Keratinocyte (primary cell): ENCODE measurements around the gene ACOX2. TPM values are rescaled to one million over a fixed set of nuclear protein-coding genes. Genes with fewer than 3 reads are reported as not detected.

Experiments
- DNase-seq: peaks from one replicate; pipeline ENCODE4 v3.0.0-alpha.2; 2011; ENCODE audit warnings: low read depth, missing footprints, low spot score
- FAIRE-seq: peaks from 2 replicates; lab custom pipeline; 2011; peaks lifted over from hg19 to GRCh38; lab: Jason Lieb, UNC
- H2AFZ ChIP-seq: 2 replicates; pipeline ENCODE4 v1.6.0; 2012; ENCODE audit warnings: low read length, control low read depth, inconsistent platforms; ENCODE audit not compliant: control insufficient read depth
- H3K27ac ChIP-seq: 2 replicates; pipeline ENCODE4 v1.5.1; 2011; ENCODE audit warnings: low read length; ENCODE audit not compliant: control insufficient read depth, insufficient read depth
- H3K27me3 ChIP-seq: 3 replicates; pipeline ENCODE4 v1.6.0; 2011; ENCODE audit warnings: low read length; ENCODE audit not compliant: control insufficient read depth, insufficient read depth; ENCODE audit errors: extremely low read depth
- H3K36me3 ChIP-seq, 2 experiments: 2 replicates in 1 of 2; 3 replicates in 1 of 2; pipeline ENCODE4 v1.5.1; 2011; ENCODE audit warnings: low read length in 2 of 2, mild to moderate bottlenecking in 1 of 2; ENCODE audit not compliant: control insufficient read depth in 2 of 2, insufficient read depth in 2 of 2; ENCODE audit errors: extremely low read depth in 1 of 2
- H3K4me1 ChIP-seq: 3 replicates; pipeline ENCODE4 v1.5.1; 2011; ENCODE audit warnings: low read length; ENCODE audit not compliant: control insufficient read depth, insufficient read depth; ENCODE audit errors: extremely low read depth
- H3K4me2 ChIP-seq: 3 replicates; pipeline ENCODE4 v1.6.0; 2011; ENCODE audit warnings: low read depth, low read length; ENCODE audit not compliant: control insufficient read depth, insufficient read depth; ENCODE audit errors: extremely low read depth
- H3K4me3 ChIP-seq, 3 experiments: fragments of 200-600 bp in 1 of 3; sonication (generic) in 1 of 3; 2 replicates in 2 of 3; 3 replicates in 1 of 3; pipeline ENCODE4 v1.5.1; 2011 to 2016; ENCODE audit warnings: low read length in 3 of 3, mild to moderate bottlenecking in 3 of 3, control low read depth in 2 of 3, inconsistent platforms in 1 of 3, low read depth in 1 of 3, mixed read lengths in 1 of 3, mixed run types in 1 of 3, moderate library complexity in 1 of 3; ENCODE audit not compliant: control insufficient read depth in 2 of 3, insufficient read depth in 2 of 3; ENCODE audit errors: extremely low read depth in 1 of 3
- H3K79me2 ChIP-seq: 2 replicates; pipeline ENCODE4 v1.6.0; 2012; ENCODE audit warnings: low read length; ENCODE audit not compliant: control insufficient read depth, insufficient read depth
- H3K9ac ChIP-seq: 3 replicates; pipeline ENCODE4 v1.6.0; 2011; ENCODE audit warnings: low read length; ENCODE audit not compliant: control insufficient read depth, insufficient read depth; ENCODE audit errors: extremely low read depth
- H3K9me1 ChIP-seq: 3 replicates; pipeline ENCODE4 v1.6.0; 2011; ENCODE audit warnings: low read length; ENCODE audit not compliant: control insufficient read depth, insufficient read depth; ENCODE audit errors: extremely low read depth
- H3K9me3 ChIP-seq: 2 replicates; pipeline ENCODE4 v1.5.1; 2012; ENCODE audit warnings: low read depth, low read length; ENCODE audit not compliant: control insufficient read depth
- H4K20me1 ChIP-seq: 3 replicates; pipeline ENCODE4 v1.6.0; 2011; ENCODE audit warnings: low read length; ENCODE audit not compliant: control insufficient read depth, insufficient read depth; ENCODE audit errors: extremely low read depth
- EZH2 ChIP-seq: IDR thresholded peaks from one replicate; pipeline ENCODE4 v1.6.1; 2012; ENCODE audit warnings: inconsistent platforms, mild to moderate bottlenecking, low read length, moderate library complexity
- dilution Hi-C: fragments of 300-500 bp; cut with MboI; formaldehyde crosslinking; loops from one replicate; pipeline ENCODE4 v1.7.0; 2020; ENCODE audit warnings: low sequenced_read_pairs; ENCODE audit not compliant: extremely low pct_ligation_motif_present
- polyA plus RNA-seq, 5 experiments: library from polyadenylated mRNA; depleted of rRNA in 3 of 5; stranded (reverse) in 3 of 5; stranded (forward) in 1 of 5; unstranded in 1 of 5; fragments of >200 nt; gene quantifications; 1 replicate in 1 of 5; 2 replicates in 3 of 5; 3 replicates in 1 of 5; pipeline versions ENCODE4 v1.2.1 to v1.2.3, GENCODE V29; 2011 to 2012; ENCODE audit warnings: missing spikeins in 2 of 5, low read depth in 1 of 5, low replicate concordance in 1 of 5
- TF ChIP-seq, protein P1 (sequence below), 3 experiments: IDR thresholded peaks in 1 of 3; conservative IDR thresholded peaks in 1 of 3; optimal IDR thresholded peaks in 1 of 3; 2 replicates in 2 of 3; 3 replicates in 1 of 3; pipeline versions ENCODE3 to v1.5.1; 2011; ENCODE audit warnings: low read length in 3 of 3, mild to moderate bottlenecking in 3 of 3, moderate library complexity in 2 of 3, control low read depth in 1 of 3, inconsistent platforms in 1 of 3; ENCODE audit not compliant: insufficient read depth in 2 of 3; ENCODE audit errors: extremely low read depth in 1 of 3

ACOX2 gene
- polyA plus RNA-seq, 1 donor (not counting 4 experiments of a cell fraction or from before 2014, with no cell fraction given) = 0.20 TPM

DNA sequence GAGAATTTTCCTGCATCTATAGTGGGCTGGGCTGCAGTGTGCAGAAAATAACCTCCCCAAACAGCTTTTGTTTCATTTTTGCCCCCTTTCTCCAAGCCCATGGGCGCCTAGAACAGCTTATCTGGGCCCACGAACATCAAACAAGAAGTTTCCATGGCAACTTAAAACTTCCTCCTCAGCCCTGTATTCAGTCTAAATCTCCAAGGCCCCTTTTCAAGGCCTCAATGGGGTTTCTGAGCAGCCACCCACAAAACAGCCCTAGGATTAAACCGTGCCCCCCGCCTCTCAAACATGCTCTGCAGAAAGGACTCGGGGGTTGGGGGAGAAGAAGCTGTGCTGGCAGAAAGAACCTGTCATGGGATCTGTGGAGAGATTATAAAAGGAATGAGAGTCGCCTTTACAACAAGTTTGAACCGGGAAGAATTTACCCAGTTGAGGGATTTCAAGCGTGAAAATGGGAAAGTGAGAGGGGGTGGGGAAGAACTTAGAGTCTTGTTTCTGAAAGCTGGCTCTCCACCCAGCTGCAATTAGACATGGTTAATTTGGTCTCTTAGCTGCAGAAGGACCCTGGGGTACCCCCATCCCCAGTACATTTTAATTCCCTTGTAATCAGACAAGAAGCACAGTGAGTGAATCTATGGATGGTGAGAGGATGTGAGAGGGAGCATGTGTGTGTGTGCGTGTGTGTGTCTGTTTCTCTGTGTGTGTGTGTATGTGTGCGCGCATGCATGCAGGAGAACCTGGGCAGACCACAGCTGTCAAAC, 44.5 kb upstream of the ACOX2 start:
- Histone ChIP-seq H3K9me1 (no peaks in the 10 kb centered on the region), H3K36me3 (no peaks in the 10 kb centered on the region), H3K27ac (no peak overlapping the region), H3K9me3 (no peaks in the 10 kb centered on the region), H3K4me3 (no peak overlapping the region), H4K20me1 (no peaks in the 10 kb centered on the region), H3K4me2 (no peak overlapping the region), H3K4me1 (peaks cover 10% of the 10 kb centered on the region), H3K79me2 (no peaks in the 10 kb centered on the region), H3K27me3 (peaks cover 36% of the 10 kb centered on the region), H3K9ac (no peak overlapping the region), H2AFZ (no peak overlapping the region)
- TF ChIP-seq EZH2 = no peak
- TF ChIP-seq, protein P1, sequence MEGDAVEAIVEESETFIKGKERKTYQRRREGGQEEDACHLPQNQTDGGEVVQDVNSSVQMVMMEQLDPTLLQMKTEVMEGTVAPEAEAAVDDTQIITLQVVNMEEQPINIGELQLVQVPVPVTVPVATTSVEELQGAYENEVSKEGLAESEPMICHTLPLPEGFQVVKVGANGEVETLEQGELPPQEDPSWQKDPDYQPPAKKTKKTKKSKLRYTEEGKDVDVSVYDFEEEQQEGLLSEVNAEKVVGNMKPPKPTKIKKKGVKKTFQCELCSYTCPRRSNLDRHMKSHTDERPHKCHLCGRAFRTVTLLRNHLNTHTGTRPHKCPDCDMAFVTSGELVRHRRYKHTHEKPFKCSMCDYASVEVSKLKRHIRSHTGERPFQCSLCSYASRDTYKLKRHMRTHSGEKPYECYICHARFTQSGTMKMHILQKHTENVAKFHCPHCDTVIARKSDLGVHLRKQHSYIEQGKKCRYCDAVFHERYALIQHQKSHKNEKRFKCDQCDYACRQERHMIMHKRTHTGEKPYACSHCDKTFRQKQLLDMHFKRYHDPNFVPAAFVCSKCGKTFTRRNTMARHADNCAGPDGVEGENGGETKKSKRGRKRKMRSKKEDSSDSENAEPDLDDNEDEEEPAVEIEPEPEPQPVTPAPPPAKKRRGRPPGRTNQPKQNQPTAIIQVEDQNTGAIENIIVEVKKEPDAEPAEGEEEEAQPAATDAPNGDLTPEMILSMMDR (optimal IDR thresholded peaks at IDR 0.05 in 1 of 3, IDR thresholded peaks at IDR 0.05 in 1 of 3, conservative IDR thresholded peaks at IDR 0.05 in 1 of 3; ENCODE audit: extremely low read depth in 1 of 3, insufficient read depth in 2 of 3, low read length in 3 of 3) = no peak
- dilution Hi-C loops = no loop called here
- FAIRE-seq (no peak), DNase-seq (no peak)

DNA sequence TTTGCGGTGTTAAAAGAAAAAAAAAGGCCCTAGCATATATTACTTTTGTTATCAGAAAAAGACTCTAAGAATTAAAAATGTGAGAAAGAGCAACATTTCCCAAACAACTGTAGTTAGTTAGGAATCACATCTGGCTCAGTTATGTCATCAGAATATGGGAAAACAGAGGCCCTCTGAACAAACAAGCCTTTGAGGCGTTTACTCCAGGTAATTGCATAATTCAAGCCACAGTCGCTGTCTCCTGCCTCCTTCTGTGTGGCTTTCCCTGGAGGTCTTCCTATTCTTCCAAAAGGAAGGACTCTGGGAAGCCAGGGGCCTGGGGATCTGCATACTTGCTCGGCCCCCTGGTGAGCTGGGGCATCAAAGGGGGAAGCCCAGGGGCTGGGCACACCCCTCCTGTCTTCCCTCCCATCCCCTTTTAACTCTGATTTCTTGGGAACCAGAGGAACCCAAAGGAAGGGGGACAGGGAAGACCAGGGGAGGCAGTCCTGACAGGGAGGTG, 43.9 kb upstream of the ACOX2 start:
- dilution Hi-C loops = no loop called here
- H3K36me3 ChIP-seq = no peaks in the 10 kb centered on the region
- no peaks in the 10 kb centered on the region for H4K20me1 ChIP-seq
- H3K4me1 ChIP-seq = peaks cover 7% of the 10 kb centered on the region
- DNase-seq (no peak), FAIRE-seq (no peak)
- no peak overlapping the region for H3K4me3 ChIP-seq
- H3K27ac ChIP-seq = no peak overlapping the region
- no peak overlapping the region for H3K4me2 ChIP-seq
- no peaks in the 10 kb centered on the region for H3K79me2 ChIP-seq
- peaks cover 32% of the 10 kb centered on the region for H3K27me3 ChIP-seq
- no peaks in the 10 kb centered on the region for H3K9me3 ChIP-seq
- no peak overlapping the region for H3K9ac ChIP-seq
- TF ChIP-seq, protein P1 (optimal IDR thresholded peaks at IDR 0.05 in 1 of 3, IDR thresholded peaks at IDR 0.05 in 1 of 3, conservative IDR thresholded peaks at IDR 0.05 in 1 of 3; ENCODE audit: extremely low read depth in 1 of 3, insufficient read depth in 2 of 3, low read length in 3 of 3) = no peak
- no peak for TF ChIP-seq EZH2
- H3K9me1 ChIP-seq = no peaks in the 10 kb centered on the region
- no peak overlapping the region for H2AFZ ChIP-seq
